Fibroblast of villous mesenchyme (primary cell): ENCODE results near the gene CDKN1A. TPM values are rescaled to one million over a fixed set of nuclear protein-coding genes. Genes with fewer than 3 reads are reported as not detected.

Experiments used
- DNase-seq: peaks from one replicate; pipeline ENCODE4 v3.0.0-alpha.2; 2010; ENCODE audit warnings: low read depth
- H3K4me3 ChIP-seq: 2 replicates; pipeline ENCODE4 v1.5.1; 2011; ENCODE audit warnings: low read depth, mild to moderate bottlenecking, low read length
- CTCF ChIP-seq: IDR thresholded peaks from 2 replicates; pipeline ENCODE4 v1.5.1; 2012; ENCODE audit warnings: low read depth, mild to moderate bottlenecking, low read length; ENCODE audit not compliant: insufficient read depth
- total RNA-seq: library from RNA; depleted of rRNA; stranded (reverse); fragments of >200 nt; gene quantifications from 2 replicates; pipeline ENCODE4 v1.2.3, GENCODE V29; 2012

Gene CDKN1A
- total RNA-seq, 1 donor: 522 TPM

- peak; percentile 77 for DNase-seq
- peak; percentile 72 for TF ChIP-seq CTCF
- no peak overlapping the region for H3K4me3 ChIP-seq
These were observed 46.2 kb downstream of the CDKN1A start for GRCh38 chr6:36724514-36725390.

- no peak for TF ChIP-seq CTCF
- no peak for DNase-seq
These were observed 47.1 kb downstream of the CDKN1A start for GRCh38 chr6:36725581-36725980.

GRCh38 chr6:36727505-36728021 is 49.0 kb downstream of the CDKN1A start:
- no peak for TF ChIP-seq CTCF
- DNase-seq: no peak
- no peak overlapping the region for H3K4me3 ChIP-seq

More at GRCh38 chr6:36725581-36725980, 47.1 kb downstream of the CDKN1A start:
- H3K4me3 ChIP-seq: no peak overlapping the region

- DNase-seq: no peak
- no peak overlapping the region for H3K4me3 ChIP-seq
- TF ChIP-seq CTCF: no peak
These were observed 50.0 kb downstream of the CDKN1A start for GRCh38 chr6:36728289-36729160.

- no peak for DNase-seq
- H3K4me3 ChIP-seq: no peak overlapping the region
- no peak for TF ChIP-seq CTCF
These were observed 50.6 kb downstream of the CDKN1A start for GRCh38 chr6:36729161-36729524.

GRCh38 chr6:36730424-36731380 is 52.2 kb downstream of the CDKN1A start:
- no peak for DNase-seq
- H3K4me3 ChIP-seq: no peak overlapping the region
- no peak for TF ChIP-seq CTCF
